Right lobe of liver (tissue), 6 donors: Measurements from ENCODE around the gene ZNF280C. TPM values are rescaled to one million over a fixed set of nuclear protein-coding genes. Genes with fewer than 3 reads are reported as not detected.

Experiments used
- ATAC-seq, 4 donors: fragments of 200-7000 bp; cut with Tn5 transposase; one replicate each; pipeline ENCODE4 v1.9.1; 2020; ENCODE audit warnings: mild to moderate bottlenecking in 4 of 4, moderate library complexity in 4 of 4
- DNase-seq, 3 donors: peaks; one replicate each; pipeline ENCODE4 v3.0.0-alpha.2; 2020
- H3K27ac ChIP-seq, 3 donors: fragments of 200-600 bp; one replicate each; pipeline ENCODE4 v1.8.0; 2022
- H3K27me3 ChIP-seq, 2 donors: fragments of 200-600 bp; one replicate each; pipeline ENCODE4 v1.8.0; 2022
- H3K36me3 ChIP-seq, 4 donors: fragments of 200-600 bp; sonication (generic) in 1 of 4; one replicate each; pipeline versions ENCODE4 v1.5.1 to v1.8.0; 2017 to 2022; ENCODE audit warnings: control low read depth in 1 of 4
- H3K4me1 ChIP-seq, 4 donors: fragments of 200-600 bp; sonication (generic) in 1 of 4; one replicate each; pipeline versions ENCODE4 v1.5.1 to v1.8.0; 2017 to 2022; ENCODE audit warnings: control low read depth in 1 of 4
- H3K4me3 ChIP-seq, 3 donors: fragments of 200-600 bp; one replicate each; pipeline ENCODE4 v1.8.0; 2022
- H3K9me3 ChIP-seq, 4 donors: fragments of 200-600 bp; sonication (generic) in 1 of 4; one replicate each; pipeline versions ENCODE4 v1.5.1 to v1.8.0; 2017 to 2022; ENCODE audit warnings: control low read depth in 1 of 4
- CTCF ChIP-seq, 4 donors: fragments of 200-600 bp in 3 of 4; fragments of 450-650 bp in 1 of 4; IDR thresholded peaks; one replicate each; pipeline versions ENCODE4 v1.5.1 to v1.8.0; 2016 to 2022; ENCODE audit warnings: antibody characterized with exemption in 4 of 4, mild to moderate bottlenecking in 2 of 4
- POLR2A ChIP-seq: fragments of 450-650 bp; IDR thresholded peaks from one replicate; pipeline ENCODE4 v1.6.1; 2017; ENCODE audit warnings: antibody characterized with exemption, mild to moderate bottlenecking
- WGBS: methylation state at CpG from one replicate; pipeline ENCODE4 v1.1.6; 2018; ENCODE audit warnings: low coverage, low lambda C conversion rate; ENCODE audit not compliant: insufficient coverage; ENCODE audit errors: missing lambda C conversion rate; 5-methylcytosine and 5-hydroxymethylcytosine counted together
- intact Hi-C, 2 donors: fragments of 100-400 bp; cut with DNase I; formaldehyde crosslinking; loops; one replicate each; pipeline versions ENCODE4 v1.11.2 to v1.14.1; 2022
- small RNA-seq, 2 experiments: library from RNA; depleted of rRNA; stranded (forward); fragments of <200 nt; gene quantifications; one replicate each; pipeline ENCODE3, GENCODE V24; 2016
- total RNA-seq, 6 experiments: library from RNA; depleted of rRNA in 2 of 6; stranded (reverse); fragments of >200 nt in 2 of 6; fragmentation: NEBNext Ultra II Directional in 3 of 6; extraction: Animal tissue kit (Norgen Biotek cat#: 25700) in 3 of 6; gene quantifications; one replicate each; pipeline versions ENCODE4 v1.1.0 to v1.2.4, GENCODE V29; 2016 to 2023
- donor health status: DM: no; HTN: yes; CAD: no.
- donor health status: DM: no; HTN: no; CAD: no.
- donor health status: DM: no; HTN: no; CAD: no.
- donor health status: DM: no; HTN: yes; CAD: no.
- donor health status: DM: no; HTN: yes; CAD: no.

Gene ZNF280C
- total RNA-seq, 6 experiments from 2014 or later: 0.88 to 2.0 (median 1.3) TPM

GRCh38 chrX:130158311-130158710 lies 110.4 kb downstream of the ZNF280C start:
- TF ChIP-seq CTCF (IDR thresholded peaks at IDR 0.05) (no peak), POLR2A (no peak)
- intact Hi-C loops: no loop called here
- Histone ChIP-seq H3K4me3 (no peak overlapping the region), H3K4me1 (peaks cover 0 to 16% (median 0%) of the 10 kb centered on the region in 4 donors), H3K27ac (no peak overlapping the region), H3K27me3 (no peaks in the 10 kb centered on the region), H3K9me3 (no peaks in the 10 kb centered on the region), H3K36me3 (no peaks in the 10 kb centered on the region)
- ATAC-seq (no peak), DNase-seq (no peak)
- 72% methylated on average over 2 of the region's 2 CpGs for WGBS

DNA sequence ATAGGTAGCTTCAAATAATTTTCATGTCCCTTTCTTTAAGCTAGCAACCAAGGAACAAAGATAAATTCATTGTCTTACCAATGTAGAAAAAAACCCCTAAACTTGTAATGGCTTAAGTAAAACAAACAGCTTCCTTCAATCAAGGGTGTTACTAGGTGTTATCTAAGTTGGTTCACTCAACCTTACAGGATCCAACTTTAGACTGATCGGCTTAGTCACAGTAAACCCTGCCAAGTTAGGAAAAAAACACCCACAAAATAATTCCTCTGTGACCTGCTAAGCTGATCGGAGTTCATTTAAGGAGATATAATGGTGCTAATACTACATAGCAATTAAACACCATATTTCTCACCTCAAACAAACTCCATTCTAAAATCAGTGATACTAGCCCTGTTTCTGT lies 113.1 kb downstream of the ZNF280C start:
- Histone ChIP-seq H3K4me1 (peaks cover 0 to 7% (median 0%) of the 10 kb centered on the region in 4 donors), H3K4me3 (no peak overlapping the region), H3K36me3 (no peaks in the 10 kb centered on the region), H3K9me3 (no peaks in the 10 kb centered on the region), H3K27ac (no peak overlapping the region), H3K27me3 (no peaks in the 10 kb centered on the region)
- DNase-seq (no peak), ATAC-seq (peak in 1 of 4 donors; percentile 17)
- 51% methylated on average over 2 of the region's 2 CpGs for WGBS
- no peak for TF ChIP-seq CTCF (IDR thresholded peaks at IDR 0.05)
- no peak for TF ChIP-seq POLR2A
- intact Hi-C loops: no loop called here

Small RNAs within 50 kb of the gene (small RNA-seq; reads per million reads assigned to genes)
- gene RNU6-1130P: 0 reads per million in 2 experiments

Other genes with a start within 250 kb of the ZNF280C start
- 1 to 10 TPM in 5 of 6 experiments, under 1 TPM in 1; 0.80 to 2.8 (median 1.6) TPM for gene ELF4, start 158.4 kb downstream of the ZNF280C start, total RNA-seq
- 10 to 100 TPM; 63.4 to 90.0 (median 76.7) TPM for gene AIFM1, start 103.1 kb downstream of the ZNF280C start, total RNA-seq
- gene RAB33A, start 96.9 kb downstream of the ZNF280C start, total RNA-seq: under 1 TPM in 5 of 6 experiments, not detected in 1; 0.20 to 0.81 (median 0.55) TPM
- 1 to 10 TPM; 3.1 to 9.9 (median 3.7) TPM for gene SLC25A14, start 71.0 kb upstream of the ZNF280C start, total RNA-seq
- not detected for gene GPR119, start 116.8 kb upstream of the ZNF280C start, total RNA-seq
- gene RBMX2, start 133.1 kb upstream of the ZNF280C start, total RNA-seq: 1 to 10 TPM; 4.7 to 8.9 (median 6.4) TPM